Heart left ventricle (tissue), 16 donors: ENCODE results near the gene NFE2L1. TPM values are rescaled to one million over a fixed set of nuclear protein-coding genes. Genes with fewer than 3 reads are reported as not detected.

Source experiments
- ATAC-seq, 4 donors: fragments of 200-7000 bp; cut with Tn5 transposase; one replicate each; pipeline ENCODE4 v1.9.1; 2020 to 2022; ENCODE audit warnings: moderate library complexity in 4 of 4, mild to moderate bottlenecking in 3 of 4, moderate number of reproducible peaks in 1 of 4
- DNase-seq, 5 donors: peaks; one replicate each; pipeline ENCODE4 v3.0.0-alpha.2; 2020
- H3K27ac ChIP-seq, 12 donors: fragments of 200-600 bp; sonication (generic) in 4 of 12; one replicate each; pipeline versions ENCODE4 v1.5.0 to v1.8.0; 2016 to 2022; ENCODE audit warnings: mild to moderate bottlenecking in 2 of 12
- H3K27me3 ChIP-seq, 9 donors: fragments of 200-600 bp; sonication (generic) in 2 of 9; one replicate each; pipeline versions ENCODE4 v1.5.1 to v1.8.0; 2016 to 2022; ENCODE audit warnings: mild to moderate bottlenecking in 3 of 9
- H3K36me3 ChIP-seq, 9 donors: fragments of 200-600 bp; sonication (generic) in 2 of 9; one replicate each; pipeline versions ENCODE4 v1.5.0 to v1.8.0; 2018 to 2022; ENCODE audit warnings: mild to moderate bottlenecking in 2 of 9
- H3K4me1 ChIP-seq, 12 donors: fragments of 200-600 bp; sonication (generic) in 4 of 12; one replicate each; pipeline versions ENCODE4 v1.5.0 to v1.8.0; 2016 to 2022; ENCODE audit warnings: mild to moderate bottlenecking in 3 of 12
- H3K4me3 ChIP-seq, 12 donors: fragments of 200-600 bp; sonication (generic) in 4 of 12; one replicate each; pipeline versions ENCODE4 v1.5.0 to v1.8.0; 2017 to 2022; ENCODE audit warnings: mild to moderate bottlenecking in 9 of 12, moderate library complexity in 4 of 12
- H3K9me3 ChIP-seq, 12 donors: fragments of 200-600 bp; sonication (generic) in 4 of 12; one replicate each; pipeline versions ENCODE4 v1.5.0 to v1.8.0; 2016 to 2022; ENCODE audit warnings: mild to moderate bottlenecking in 1 of 12
- POLR2A ChIP-seq, 2 donors: fragments of 450-650 bp; IDR thresholded peaks; one replicate each; pipeline ENCODE4 v1.6.1; 2017; ENCODE audit warnings: antibody characterized with exemption in 2 of 2, mild to moderate bottlenecking in 2 of 2, moderate library complexity in 2 of 2
- WGBS, 4 donors: extraction: QIAGEN DNeasy Blood & Tissue Kit in 2 of 4; methylation state at CpG; one replicate each; pipeline versions ENCODE4 v1.1.5 to v1.1.7; 2013 to 2018; 5-methylcytosine and 5-hydroxymethylcytosine counted together
- intact Hi-C, 10 donors: fragments of 100-400 bp; cut with DNase I; formaldehyde crosslinking; loops; one replicate each; pipeline versions ENCODE4 v1.11.1 to v1.14.2; 2022
- polyA plus RNA-seq, 2 donors: library from polyadenylated mRNA; stranded (reverse); fragments of 200-250 nt; gene quantifications; one replicate each; pipeline ENCODE4 v1.2.3, GENCODE V29; 2013
- total RNA-seq, 9 donors: library from RNA; depleted of rRNA in 2 of 9; stranded (reverse); fragments of >200 nt in 2 of 9; fragmentation: NEBNext Ultra II Directional in 3 of 9; extraction: Animal tissue kit (Norgen Biotek cat#: 25700) in 3 of 9; gene quantifications; one replicate each; pipeline versions ENCODE4 v1.1.0 to v1.2.4, GENCODE V29; 2016 to 2023
- TF ChIP-seq, protein P1 (sequence below), 12 donors: fragments of 200-600 bp; sonication (generic) in 4 of 12; IDR thresholded peaks; one replicate each; pipeline versions ENCODE4 v1.5.0 to v1.8.0; 2018 to 2022; ENCODE audit warnings: antibody characterized with exemption in 12 of 12, mild to moderate bottlenecking in 5 of 12
- donor health status: ischemic (EF 13 %, LVEDD 7.1; RV severe dilation, severe dysfunction).
- donor health status: healthy with polysubstance abuse.
- donor health status: DM: no; HTN: yes; CAD: no.
- donor health status: DM: no; HTN: no; CAD: no.
- donor health status: ischemic (EF 25% LVEDD 6.9; RV normal size, moderate dysfunction).
- donor health status: ischemic (EF 25% LVEDD 5.7; RV mildly dilated, moderate dysfunction).
- donor health status: healthy.
- donor health status: DM: yes; HTN: yes; CAD: no.
- donor health status: ischemic (EF 35%, LVEDD 5.7; RV mildly dilated, moderate dysfunction).
- donor health status: nonischemic (EF 11% LVEDD 7.7; RV severe dilation, severe dysfunction).
- donor health status: DM: yes; HTN: yes; CAD: no.
- donor health status: PGD.
- donor health status: ischemic (EF 29% LVEDD 5.4; RV normal size, mild dysfunction).
- donor health status: nonischemic (EF 23%, LVEDD 6.1; RV moderate dilation, normal function).

The NFE2L1 gene
- total and polyA plus RNA-seq, 11 donors: 254 to 1,055 (median 553) TPM

DNA sequence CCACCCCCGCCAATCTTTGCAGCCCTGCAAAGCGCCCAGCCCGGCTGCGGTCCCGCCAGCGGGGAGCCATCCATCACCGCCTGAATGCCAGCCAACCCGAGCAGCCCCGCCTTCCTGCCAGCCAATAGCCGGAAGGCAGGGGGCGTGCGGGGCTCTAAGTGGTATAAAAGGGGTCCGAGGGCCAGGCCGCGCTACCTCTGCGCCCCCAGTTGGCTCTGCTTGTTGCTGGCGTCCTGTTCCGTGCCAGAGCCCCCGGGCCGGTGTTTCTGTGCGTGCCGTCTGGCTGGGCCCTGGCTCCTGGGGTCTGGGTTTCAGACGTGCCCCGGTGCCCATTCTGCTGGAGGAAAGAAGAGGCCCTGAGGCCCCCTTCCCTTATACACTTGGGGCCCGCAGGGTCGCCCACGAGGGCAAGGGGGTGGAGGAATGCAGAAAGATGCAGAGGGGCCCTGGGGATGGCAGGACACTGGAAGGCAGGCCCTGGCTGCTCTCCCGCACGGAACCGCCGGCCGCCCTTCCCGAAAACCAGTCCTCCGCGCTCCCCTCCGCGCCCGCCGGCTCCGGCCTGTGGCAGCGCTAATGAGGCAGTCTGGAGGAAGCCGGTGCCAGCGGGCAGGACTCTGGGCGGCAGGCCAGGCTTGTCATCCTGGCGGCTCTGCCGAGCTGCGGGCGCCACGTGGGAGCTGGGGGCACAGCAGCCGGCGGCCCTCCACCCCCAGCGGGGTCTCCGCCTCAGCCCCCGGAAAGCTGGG lies 24.6 kb upstream of the NFE2L1 start:
- whole genome bisulfite sequencing, 4 donors: 1 to 7% (median 3%) methylated on average over 26 to 54 of the region's 54 CpGs
- intact Hi-C loops: loop anchor here in 6 of 10 donors (2.0 to 10.0 kb wide), 4 partner anchors 77 to 591 kb away; partner anchors contain the start of genes HOXB7 (in 3 of the 6), HOXB8 (in 3 of the 6), CBX1 (in 1 of the 6) and SCRN2 (in 1 of the 6)
- peak overlapping the region; percentile 5 to 90 (median 82) for H3K27ac ChIP-seq

GRCh38 chr17:48024149-48025039 lies 23.8 kb upstream of the NFE2L1 start:
- no peak for TF ChIP-seq POLR2A (IDR thresholded peaks at IDR 0.05)
- TF ChIP-seq, protein P1, sequence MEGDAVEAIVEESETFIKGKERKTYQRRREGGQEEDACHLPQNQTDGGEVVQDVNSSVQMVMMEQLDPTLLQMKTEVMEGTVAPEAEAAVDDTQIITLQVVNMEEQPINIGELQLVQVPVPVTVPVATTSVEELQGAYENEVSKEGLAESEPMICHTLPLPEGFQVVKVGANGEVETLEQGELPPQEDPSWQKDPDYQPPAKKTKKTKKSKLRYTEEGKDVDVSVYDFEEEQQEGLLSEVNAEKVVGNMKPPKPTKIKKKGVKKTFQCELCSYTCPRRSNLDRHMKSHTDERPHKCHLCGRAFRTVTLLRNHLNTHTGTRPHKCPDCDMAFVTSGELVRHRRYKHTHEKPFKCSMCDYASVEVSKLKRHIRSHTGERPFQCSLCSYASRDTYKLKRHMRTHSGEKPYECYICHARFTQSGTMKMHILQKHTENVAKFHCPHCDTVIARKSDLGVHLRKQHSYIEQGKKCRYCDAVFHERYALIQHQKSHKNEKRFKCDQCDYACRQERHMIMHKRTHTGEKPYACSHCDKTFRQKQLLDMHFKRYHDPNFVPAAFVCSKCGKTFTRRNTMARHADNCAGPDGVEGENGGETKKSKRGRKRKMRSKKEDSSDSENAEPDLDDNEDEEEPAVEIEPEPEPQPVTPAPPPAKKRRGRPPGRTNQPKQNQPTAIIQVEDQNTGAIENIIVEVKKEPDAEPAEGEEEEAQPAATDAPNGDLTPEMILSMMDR (IDR thresholded peaks at IDR 0.05): no peak
- no peaks in the 10 kb centered on the region for H3K36me3 ChIP-seq
- peak overlapping the region; percentile 5 to 90 (median 82) for H3K27ac ChIP-seq
- peak overlapping the region; percentile 11 to 69 (median 53) for H3K4me3 ChIP-seq
- H3K4me1 ChIP-seq: peaks cover 6 to 42% (median 38%) of the 10 kb centered on the region in 12 donors
- peaks cover 0 to 27% (median 0%) of the 10 kb centered on the region in 9 donors for H3K27me3 ChIP-seq
- H3K9me3 ChIP-seq: no peaks in the 10 kb centered on the region
- peak; percentile 40 to 71 (median 59) for DNase-seq
- intact Hi-C loops: loop anchor here in 9 of 10 donors (1.0 to 10.0 kb wide), 7 partner anchors 24 to 593 kb away; partner anchors contain the start of genes HOXB8 (in 5 of the 9), HOXB7 (in 3 of the 9), CBX1 (in 1 of the 9) and NFE2L1 (in 1 of the 9)
- 1 to 3% (median 1%) methylated on average over 27 to 54 of the region's 54 CpGs for WGBS, 4 donors
- ATAC-seq: peak in 2 of 4 donors; percentile 0 to 6

More for the DNA sequence above, 24.6 kb upstream of the NFE2L1 start:
- DNase-seq: peak; percentile 82 to 92 (median 88)
- Histone ChIP-seq H3K4me3 (peak overlapping the region; percentile 11 to 69 (median 53)), H3K36me3 (no peaks in the 10 kb centered on the region), H3K4me1 (peaks cover 6 to 42% (median 38%) of the 10 kb centered on the region in 12 donors), H3K9me3 (no peaks in the 10 kb centered on the region), H3K27me3 (peaks cover 0 to 27% (median 0%) of the 10 kb centered on the region in 9 donors)
- TF ChIP-seq, protein P1 (IDR thresholded peaks at IDR 0.05): peak in 9 of 12 donors; percentile 9 to 37 (median 26)
- no peak for TF ChIP-seq POLR2A (IDR thresholded peaks at IDR 0.05)
- ATAC-seq: peak; percentile 19 to 65 (median 58)

DNA sequence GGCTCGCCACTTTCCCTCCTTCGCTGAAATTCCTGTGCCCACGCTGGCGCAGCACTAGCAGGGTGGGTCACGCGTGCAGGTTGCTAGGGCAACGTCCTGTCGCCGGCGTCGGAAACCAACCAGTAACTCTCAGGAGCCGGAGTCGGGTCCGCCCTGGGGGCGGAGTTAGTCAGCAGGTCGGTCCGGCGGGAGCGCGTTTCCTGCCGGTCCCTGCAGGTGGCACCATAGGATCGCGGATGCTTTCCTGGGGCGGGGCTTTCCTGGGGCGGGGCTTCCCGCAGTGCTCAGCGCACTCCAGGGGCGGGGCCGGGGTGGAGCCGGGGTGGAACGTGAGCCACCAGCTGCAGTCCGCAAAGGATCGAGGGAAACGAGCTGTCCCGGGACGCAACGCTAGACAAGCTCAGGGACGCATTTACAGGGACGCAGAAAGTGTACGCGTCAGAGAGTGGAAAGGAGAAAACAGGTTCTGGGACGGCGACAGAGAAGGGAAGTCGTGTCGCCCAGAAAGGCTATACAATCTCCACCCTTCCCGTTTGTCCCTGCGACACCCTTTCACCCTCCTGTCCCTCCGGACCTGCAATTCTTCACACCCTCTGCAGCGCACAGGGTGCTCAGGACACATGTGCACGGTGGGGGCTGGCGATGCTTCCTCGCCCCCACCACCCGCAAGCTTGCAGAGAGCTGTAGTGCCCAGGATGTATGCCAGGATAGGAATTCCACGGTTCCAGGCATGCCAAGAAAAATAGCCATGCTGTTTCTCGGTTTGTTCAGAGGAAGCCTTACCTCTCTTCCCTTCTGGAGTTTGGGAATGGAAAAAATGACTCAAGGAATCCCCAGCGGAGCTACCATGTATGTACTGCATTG lies 22.9 kb upstream of the NFE2L1 start:
- TF ChIP-seq POLR2A (IDR thresholded peaks at IDR 0.05): peak in 1 of 2 donors; percentile 40
- TF ChIP-seq, protein P1 (IDR thresholded peaks at IDR 0.05): peak; percentile 63 to 99 (median 76)
- DNase-seq (peak; percentile 97 to 99 (median 97)), ATAC-seq (peak; percentile 88 to 92 (median 89))
- Histone ChIP-seq H3K36me3 (no peaks in the 10 kb centered on the region), H3K9me3 (no peaks in the 10 kb centered on the region), H3K27me3 (peaks cover 0 to 27% (median 0%) of the 10 kb centered on the region in 9 donors), H3K4me3 (peak overlapping the region; percentile 22 to 69 (median 53)), H3K27ac (peak overlapping the region; percentile 7 to 90 (median 80)), H3K4me1 (peaks cover 6 to 43% (median 38%) of the 10 kb centered on the region in 12 donors)
- 0 to 1% (median 1%) methylated on average over 48 to 56 of the region's 56 CpGs for WGBS, 4 donors
- intact Hi-C loops: loop anchor here in 9 of 10 donors (1.0 to 10.0 kb wide), 6 partner anchors 23 to 592 kb away; partner anchors contain the start of genes HOXB8 (in 5 of the 9), HOXB7 (in 3 of the 9), CBX1 (in 1 of the 9) and NFE2L1 (in 1 of the 9)
